NCI-H226 (cell line): ENCODE results near the gene DENND1A.

Experiments used
- DNase-seq: peaks from one replicate; pipeline ENCODE4 v3.0.0-alpha.2; 2015

The DENND1A gene

DNA sequence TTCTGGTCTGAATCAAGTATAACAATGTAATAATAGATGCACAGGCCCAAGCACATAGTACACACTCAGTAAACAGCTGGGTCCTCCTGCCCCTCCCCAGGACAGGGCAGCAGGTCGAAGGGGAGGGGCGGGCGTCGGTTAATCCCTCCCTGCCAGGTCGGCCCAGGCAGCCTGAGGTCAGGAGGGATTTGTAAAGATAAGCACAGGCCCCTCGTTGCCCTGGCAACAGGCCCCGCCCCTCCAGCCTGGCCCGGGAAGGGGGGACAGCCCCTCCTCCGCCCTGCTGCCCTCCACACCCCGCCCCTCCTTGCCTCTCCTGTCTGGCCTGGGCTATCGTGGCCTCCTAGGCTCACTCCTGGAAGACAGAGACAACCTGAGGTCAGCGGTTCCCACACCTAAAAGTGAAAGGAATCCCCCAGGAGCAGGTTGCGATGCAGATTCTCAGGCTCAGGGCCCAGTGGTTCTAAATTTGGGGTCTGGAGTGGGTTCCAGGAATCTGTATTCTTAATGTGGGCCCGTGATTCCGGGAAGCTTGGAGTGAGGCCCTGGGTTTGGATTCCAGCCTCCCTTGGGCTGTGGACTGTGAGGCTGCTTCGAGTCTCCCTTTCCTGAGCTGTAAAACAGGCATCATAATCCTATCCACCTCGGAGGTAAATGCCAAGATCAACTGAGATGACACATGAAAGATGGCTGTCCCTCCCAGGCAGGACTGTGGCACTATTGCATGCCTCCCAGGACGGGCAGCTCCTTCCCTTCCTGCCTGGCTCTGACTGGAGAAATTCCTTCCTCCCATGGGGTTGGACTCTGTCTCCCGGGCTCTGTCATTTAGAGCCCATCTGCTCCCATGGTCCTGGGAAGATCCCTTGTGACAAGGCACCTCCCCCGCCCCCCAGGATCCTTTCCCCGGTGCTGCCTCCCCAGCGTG, 569.5 kb downstream of the DENND1A start:
- peak; percentile 82 for DNase-seq

DNA sequence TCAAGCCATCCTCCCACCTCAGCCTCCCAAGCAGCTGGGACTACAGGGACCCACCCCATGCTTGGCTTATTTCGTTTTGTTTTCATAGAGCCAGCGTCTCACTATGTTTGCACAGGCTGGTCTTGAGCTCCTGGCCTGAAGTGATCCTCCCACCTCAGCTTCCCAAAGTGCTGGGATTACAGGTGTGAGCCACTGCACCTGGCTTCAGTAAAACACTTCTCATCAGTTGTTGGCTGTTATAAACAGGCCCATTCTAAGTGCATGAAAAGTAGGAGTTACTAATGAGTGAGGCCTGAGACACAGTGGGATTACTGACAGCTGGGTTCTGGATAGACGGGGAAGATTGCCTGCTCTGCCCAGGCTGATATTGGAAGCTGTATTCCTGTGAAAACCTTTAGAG, 570.4 kb downstream of the DENND1A start:
- DNase-seq, result no peak

DNA sequence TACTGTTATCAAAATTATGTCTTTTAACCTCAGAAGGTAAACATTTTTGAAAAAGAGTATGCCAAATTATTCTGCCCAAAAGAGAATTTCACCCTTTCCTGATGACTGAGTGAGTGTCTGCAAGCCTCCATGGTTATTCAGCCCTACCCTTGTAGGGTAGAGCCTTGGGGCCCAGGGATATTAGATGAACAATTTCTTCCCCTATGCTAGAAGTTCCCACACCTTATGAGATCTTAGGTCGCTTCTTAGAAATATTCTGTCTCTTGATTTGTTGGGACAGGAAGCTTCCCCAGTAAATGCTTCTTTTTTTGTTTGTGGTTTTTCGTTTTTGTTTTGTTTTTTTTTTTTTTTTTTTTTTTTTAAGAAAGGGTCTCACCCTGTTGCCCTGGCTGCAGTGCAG, 570.8 kb downstream of the DENND1A start:
- DNase-seq, result no peak

DNA sequence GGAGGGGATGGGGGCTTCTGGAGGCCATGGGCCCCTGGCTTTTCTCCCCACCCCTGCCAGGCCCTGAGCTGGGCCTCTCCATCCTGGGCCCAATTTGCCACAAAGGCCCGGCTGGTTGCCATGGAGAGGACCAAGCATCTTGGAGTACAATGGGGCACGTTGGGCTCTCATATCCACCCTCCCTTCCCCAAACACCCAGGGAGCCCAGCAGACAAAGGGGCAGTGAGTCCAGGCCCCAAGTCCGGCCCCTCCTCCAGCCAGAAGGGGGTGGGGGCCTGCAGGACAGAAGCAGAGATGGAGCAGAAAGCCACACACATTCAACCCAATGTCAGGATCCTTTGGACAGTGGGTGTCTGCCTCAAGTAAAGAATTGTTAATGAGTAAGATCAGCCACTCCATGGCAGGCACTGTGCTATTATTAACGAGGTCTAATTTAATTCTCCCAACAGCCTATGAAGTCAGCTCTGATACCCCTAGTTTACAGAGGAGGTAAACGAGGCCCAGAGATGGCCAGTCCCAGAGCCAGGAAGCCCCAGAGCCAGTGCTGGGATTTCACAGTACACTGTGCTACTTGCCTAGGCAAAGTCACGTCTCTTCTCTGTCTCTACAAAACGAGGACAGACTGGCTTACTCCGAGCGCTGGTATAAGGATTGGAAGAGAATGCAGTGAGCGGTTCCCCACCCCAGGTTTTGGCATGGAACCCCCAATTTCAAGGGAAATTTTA, 571.6 kb downstream of the DENND1A start:
- DNase-seq, result no peak

DNA sequence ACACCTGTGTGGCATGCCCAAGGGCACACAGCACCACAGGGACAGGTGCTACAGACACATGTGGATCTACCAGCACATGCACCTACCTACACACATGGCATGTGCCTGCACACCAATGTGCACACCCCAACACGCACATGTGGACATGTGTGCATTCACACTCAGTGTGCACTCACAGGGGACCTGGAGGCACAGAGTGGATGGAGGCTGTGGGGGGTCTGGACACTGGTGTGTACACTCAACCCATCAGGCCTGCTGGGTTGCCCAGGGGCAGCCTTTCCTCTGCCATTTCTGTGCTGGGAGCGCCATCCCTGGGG, 572.2 kb downstream of the DENND1A start:
- DNase-seq, result no peak

DNA sequence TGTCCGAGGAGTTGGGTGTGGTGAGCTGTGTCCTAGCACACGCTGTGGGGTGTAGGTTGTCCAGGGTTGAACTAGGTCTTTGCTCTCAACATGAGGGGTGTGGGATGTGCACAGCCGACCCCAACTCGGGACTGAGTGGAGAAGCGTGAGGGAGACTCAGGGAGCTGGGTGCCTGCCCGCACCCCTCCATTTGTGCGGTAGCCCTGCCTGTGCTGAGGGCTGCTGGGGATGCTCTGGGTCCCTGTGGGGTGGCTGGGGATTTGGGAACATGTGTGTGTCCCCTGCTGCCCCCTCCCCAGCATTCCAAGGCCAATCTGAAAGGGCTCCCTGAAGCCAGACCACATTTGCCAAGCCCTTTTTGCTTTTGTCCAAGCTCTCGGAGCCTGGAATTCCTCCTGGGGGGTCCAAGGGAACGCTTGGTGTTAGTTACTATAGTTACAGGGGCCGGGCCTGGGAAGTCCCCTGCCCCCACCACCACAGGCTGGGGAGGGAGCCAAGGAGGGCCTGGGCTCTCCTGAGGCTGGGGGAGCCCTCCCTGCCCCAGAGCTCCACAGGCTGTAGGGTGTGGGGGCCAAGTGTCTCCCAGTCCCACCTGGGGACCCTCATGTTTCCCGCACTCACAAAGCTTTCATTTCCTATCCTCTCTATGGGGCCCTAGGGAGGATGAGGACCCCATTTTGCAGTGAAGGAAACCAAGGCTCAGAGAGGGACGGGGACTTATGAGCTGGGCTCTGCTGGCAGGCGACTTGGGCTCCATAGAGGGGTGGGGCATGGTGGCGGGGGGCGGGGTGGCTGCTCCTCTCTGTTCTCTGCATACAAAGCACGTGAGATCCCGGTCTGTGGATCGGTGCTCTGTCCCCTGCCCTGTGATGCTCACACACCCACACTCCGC, 572.8 kb downstream of the DENND1A start:
- DNase-seq, result peak; percentile 45

DNA sequence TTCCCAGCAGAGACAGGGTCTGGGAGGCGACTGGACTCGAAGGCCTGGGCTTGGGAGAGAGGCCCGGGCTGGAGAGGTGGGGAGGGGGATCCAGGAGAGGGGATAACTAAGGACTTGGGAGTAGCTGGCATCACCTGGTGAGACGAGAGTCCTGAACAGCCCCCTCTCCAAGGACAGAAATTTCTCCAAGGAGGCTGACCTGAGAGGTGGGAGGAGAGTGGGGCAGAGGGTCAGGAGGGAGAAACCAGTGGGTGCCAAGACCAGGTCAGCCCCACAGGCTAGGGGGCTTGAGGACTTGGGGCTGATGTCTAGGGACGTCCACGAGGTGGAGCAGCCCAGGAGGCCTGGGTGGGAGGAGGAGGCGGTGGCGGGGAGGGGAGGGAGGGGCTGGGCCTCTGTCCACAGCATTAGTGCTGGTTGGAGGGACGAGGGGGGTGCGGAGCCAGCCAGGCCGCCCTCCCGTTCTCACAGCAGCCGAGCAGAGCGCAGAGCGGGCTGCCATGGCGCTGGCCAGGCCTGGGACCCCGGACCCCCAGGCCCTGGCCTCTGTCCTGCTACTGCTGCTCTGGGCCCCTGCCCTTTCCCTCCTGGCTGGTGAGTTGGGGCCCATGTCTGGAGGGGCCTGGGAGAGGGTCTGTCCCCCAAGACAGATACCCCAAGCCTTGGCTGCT, 574.0 kb downstream of the DENND1A start, which contains the start of gene CRB2:
Gene CRB2 (plus strand): TSS at position 437 of the 671 bp plus-strand sequence. CDS start 64 bp downstream, at position 501.
- peak; percentile 60 for DNase-seq

DNA sequence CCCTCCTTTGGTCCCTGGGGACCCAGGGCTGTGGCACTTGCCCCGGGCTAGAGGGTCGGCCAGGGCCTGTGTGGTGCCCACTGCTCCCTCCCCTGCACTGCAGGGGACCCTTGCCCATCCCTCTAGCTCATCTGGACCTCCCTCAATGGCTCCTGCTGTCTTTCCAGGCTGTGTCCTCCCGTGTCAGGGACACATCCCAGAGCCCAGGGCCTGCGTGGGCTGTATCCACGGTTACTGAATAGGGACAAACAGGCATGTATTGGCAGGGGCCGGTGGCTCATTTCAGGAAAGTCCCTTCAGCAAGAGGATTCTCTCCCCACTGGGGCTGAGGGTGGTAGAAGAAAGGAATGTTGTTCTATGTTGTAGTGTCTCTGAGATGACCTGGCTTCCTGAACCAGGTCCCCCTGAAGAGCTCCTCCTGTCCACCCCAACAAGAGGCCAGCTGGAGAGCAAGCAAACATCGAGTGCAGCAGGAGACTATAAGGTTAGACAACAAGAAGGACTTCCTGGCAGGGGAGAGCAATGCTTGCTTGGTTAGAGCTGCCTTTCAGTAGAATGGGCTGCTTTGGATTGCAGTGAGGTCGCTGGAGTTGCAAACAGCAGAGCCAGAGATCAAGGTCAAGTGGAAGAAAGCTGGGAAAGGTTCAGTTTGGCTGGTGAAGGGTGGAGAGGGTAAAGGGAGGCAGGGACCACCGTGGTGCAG, 575.0 kb downstream of the DENND1A start:
- DNase-seq, result no peak

DNA sequence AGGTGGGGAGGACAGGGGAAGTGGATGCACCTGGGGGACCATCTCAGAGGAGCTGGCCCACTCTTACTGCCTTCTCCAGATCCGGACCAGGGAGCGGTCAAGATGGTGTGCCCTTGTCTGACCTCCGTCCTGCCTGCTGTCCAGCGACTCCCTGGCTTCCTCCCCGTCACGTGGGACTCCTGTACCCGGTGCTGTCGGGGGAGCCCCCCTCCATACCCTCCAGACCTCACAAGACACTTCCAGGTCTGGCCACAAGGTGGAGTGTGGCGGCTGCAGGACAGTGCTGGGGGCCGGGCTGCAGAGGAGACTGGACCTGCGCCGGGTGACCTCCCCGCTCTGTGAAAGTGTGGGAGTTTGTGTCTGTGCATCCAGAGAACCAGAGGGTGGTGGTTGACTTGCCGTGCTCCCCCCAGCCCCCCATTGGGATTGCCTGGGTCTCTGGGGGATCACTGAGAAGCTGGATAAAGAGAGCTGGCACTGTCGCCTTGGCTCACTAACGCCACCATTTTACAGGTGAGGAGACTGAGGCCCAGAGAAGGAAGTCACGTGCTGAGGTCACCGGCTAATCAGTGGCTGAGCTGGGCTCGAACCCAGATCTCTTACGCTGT, 575.8 kb downstream of the DENND1A start:
- DNase-seq, result peak; percentile 50

DNA sequence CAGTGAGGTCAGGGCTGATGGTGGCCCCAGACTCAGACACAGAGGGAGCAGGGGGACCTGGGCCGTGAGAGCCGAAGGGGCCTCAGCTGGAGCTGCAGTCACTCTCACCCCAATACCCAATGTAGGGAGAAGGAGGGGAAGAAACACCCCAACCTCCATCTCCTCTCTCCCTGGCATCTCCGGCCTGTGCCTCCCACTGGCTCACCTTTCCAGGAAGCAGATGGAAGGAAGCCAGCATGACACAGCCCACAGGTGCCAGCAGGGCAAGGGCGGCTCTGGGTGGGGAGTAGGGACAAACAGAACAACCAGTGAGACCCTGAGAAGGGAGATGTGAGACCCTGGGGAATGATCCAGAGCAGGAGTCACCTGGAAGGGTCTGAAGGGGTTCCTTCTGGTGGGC, 576.9 kb downstream of the DENND1A start:
- no peak for DNase-seq

DNA sequence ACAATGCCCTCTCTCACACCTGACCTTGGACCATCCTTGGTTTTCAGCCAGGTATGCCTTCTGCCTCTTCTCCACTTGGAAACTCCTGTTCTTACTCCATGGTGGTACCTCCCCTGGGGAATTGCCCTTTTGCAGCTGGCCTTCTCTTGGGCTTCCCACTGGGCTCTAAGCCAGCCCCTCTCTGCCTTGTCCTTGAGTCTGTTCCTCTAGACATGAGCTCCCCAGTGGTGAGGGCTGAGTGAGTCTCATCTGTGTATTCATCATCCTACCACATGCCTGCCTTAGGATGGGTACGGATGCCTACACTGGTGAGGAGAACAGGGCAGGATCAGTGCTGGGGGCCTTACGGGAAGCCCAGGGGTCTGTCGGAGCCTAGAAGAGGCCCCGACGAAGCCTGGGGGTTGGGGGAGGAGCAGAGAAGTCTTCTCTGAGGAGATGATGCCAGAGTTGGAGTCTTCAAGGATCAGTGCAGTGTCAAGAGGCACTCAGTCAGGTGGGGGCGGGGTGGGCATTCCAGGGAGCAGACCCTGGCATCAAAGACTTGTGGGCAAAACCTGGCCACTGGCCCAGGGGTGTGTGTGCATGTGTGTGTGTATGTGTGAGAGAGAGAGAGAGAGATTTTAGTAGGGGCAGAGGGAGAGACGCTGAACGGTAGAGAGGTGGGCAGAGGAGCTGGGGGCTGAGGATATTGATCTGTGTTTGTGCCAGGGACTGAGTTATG, 579.2 kb downstream of the DENND1A start:
- no peak for DNase-seq

DNA sequence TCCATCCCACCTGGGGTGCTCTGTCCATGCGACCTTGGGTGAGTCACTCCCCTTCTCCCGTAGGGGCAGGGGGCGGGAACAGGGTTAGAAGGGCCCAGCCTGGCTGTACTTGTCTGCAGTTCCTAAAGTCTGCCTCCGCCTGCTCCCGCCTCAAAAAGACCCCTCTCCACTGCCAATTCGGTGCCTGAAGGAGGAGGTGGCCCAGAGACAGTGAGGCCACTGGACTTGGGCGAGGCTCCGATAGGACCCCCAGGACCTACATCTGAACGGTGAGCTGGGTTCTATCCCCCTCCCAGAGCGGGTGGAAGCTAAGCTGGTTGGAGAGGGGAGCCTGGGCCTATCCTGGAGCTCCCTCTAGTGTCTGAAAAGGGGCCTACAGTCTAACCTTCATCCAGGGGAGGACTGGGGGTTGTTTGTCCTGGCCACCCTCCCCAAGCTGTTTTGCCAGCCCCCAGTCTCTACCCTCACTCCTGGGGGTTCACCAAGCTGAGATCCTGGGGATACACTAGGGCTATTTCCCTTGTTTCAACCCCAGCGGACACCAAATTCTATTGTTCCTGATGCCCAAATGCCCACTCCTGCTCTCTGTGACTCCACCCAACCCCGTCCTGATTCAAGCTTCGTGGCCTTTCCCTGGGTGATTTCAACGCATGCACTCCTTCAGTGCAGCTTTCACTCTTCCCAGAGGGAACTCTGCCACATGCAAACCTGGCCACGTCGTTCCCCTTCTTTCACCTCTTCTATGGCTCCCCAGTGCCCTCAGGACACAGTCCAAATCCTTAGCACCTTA, 580.0 kb downstream of the DENND1A start:
- no peak for DNase-seq

DNA sequence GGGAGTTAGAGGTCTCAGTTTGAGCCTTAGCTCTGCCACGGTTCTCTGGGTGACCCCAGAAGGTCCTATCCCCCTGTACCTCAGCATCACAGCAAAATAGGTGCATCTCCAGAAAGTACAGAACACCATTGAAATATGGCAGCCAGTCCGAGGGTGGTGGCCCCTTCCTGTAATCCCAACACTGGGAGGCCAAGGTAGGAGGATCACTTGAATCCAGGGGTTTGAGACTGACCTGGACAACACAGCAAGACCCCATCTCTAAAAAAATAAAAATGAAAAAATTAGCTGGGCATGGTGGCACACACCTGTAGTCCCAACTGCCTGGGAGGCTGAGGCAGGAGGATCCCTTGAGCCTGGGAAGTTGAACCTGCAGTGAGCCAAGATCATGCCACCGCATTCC, 580.9 kb downstream of the DENND1A start:
- DNase-seq, result no peak

DNA sequence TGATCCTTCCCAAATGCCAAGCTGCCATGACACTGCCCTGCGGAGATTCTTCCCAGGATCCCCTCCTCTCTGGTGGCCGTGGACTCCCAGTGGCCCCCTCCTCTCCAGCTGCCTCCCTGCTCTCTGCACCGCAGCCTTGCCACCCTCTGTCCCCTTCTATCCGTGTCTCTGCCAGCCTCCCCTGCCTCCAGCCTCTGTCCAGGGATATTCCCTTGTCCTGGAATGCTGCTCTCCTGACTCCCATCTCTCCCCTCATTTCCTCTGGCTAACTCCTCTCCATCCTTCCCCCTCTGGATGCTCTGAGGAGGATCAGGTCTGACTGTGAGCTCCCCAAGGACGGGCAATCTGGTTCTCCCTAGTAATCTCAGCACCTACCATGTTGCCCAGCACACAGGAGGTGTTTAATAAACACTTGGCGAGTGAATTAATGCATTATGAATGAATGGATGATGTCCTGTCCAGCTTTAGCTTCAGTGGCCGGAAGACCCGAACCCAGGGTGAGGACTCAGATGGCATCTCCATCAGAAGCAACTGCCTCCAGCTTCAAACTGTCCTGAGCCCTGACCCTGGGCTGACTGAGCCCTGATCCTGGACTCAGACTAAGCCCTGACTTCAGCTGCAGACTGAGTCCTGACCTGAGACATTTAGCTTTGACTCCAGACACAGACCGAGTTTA, 581.5 kb downstream of the DENND1A start:
- DNase-seq, result no peak

DNA sequence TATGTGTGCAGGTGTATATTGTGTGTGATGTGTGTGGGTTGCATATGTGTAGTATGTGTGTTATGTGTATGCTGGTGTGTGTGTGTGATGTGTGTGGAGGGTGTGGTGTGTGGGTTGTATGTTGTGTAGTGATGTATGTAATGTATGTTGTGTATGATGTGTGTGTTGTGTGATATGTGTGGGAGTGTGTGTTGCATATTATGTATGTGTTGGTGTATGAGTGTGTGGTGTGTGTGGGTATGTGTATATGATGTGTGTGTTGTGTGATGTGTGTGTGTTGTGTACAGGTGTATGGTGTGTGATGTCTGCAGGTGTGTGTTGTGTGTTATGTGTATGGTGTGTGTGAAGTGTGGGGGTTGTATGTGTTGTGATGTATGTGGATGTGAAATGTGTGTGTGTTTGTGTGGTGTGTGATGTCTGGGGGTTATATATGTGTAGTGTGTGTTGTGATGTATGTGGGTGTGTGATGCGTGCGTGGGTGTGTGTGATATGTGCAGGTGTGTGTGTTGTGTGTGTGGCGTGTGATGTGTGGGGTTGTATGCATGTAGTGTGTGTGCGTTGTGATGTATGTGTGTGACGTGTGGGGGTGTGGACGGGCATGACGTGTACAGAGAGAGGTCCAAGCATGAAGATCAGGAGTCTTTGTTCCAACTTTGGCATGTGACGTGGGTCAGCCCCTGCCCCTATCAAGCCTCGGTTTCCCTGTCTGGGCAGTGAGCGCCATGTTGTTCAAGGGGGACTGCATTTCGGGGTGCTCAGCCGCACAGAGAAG, 582.5 kb downstream of the DENND1A start:
- no peak for DNase-seq

DNA sequence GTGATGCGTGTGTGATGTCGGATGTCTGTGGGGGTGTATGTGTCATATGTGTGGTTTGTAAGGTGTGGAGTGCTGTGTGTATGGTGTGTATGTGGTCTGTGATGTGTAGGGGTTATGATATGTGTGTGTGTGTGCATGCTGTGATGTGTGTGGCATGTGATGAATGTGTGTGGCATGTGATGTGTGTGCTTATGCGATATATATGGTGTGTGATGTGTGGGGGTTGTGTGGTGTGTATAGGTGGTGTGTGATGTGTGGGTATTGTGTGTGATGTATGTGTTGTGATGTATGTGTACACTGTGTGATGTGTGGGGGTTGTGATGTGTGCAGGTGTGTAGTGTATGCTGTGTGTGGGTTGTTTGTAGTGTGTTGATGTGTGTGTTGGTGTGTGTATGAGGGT, 583.1 kb downstream of the DENND1A start:
- DNase-seq, result no peak

DNA sequence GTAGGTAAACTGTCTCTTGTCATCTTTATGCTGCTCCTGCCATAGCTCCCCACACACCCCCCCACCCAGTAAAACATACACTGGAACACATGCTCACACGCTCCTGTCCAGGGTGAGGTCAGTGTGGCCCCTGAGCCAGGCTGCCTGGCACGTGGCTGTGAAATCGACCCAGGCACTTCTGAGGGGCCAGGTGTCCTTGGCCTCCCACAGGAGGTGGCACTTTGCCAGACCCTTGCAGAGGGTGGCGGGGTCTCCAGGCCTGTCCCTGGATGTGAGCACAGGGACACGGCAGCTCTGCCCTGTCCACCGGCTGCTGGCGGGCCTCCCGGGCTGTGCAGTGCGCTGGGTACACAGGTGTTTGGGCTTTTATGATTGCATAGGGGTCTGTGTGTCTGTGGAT, 583.9 kb downstream of the DENND1A start:
- no peak for DNase-seq

DNA sequence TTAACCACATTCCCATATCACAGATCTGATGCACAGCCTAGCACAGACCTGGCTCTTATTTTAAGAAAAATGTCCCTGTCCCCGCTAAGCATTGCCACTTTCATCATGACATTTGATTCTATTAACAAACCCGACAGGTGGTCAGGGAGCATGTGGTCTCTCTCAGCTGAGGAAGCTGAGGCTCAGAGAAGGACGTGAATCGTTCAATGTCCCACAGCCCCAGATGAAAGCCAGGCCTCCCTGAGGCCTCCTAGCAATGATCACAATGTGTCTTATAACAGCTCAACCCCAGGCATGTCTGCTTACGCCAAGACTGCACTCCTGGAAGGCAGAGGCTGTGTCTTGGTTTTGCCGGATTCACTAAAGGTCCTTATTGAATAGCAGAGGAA, 584.4 kb downstream of the DENND1A start:
- no peak for DNase-seq
